HG03108 (cell line): ENCODE measurements around the gene FAIM2.
"Not testable (repeated sequence)": the region's sequence is repeated elsewhere in the genome, so short reads cannot be mapped to it uniquely, and the experiment has no call there.

Experiments used
- ATAC-seq: cut with Tn5 transposase; IDR thresholded peaks from one replicate; pipeline ENCODE4 v1.9.1; 2021; ENCODE audit warnings: moderate library complexity; ENCODE audit not compliant: unreplicated experiment

FAIM2 gene

GRCh38 chr12:49866859-49867569 is 36.7 kb downstream of the FAIM2 start:
- ATAC-seq = no peak

GRCh38 chr12:49865782-49866135 is 37.9 kb downstream of the FAIM2 start:
- ATAC-seq = no peak

- ATAC-seq = no peak
Observed at GRCh38 chr12:49865109-49865781, 38.5 kb downstream of the FAIM2 start.

GRCh38 chr12:49864798-49865090 is 39.0 kb downstream of the FAIM2 start:
- ATAC-seq = no peak

GRCh38 chr12:49863946-49864797 is 39.5 kb downstream of the FAIM2 start:
- ATAC-seq = no peak

GRCh38 chr12:49860921-49861320 is 42.8 kb downstream of the FAIM2 start:
- ATAC-seq = not testable (repeated sequence)

- ATAC-seq = not testable (repeated sequence)
Observed at GRCh38 chr12:49855890-49856289, 47.8 kb downstream of the FAIM2 start.

- ATAC-seq = no peak
Observed at GRCh38 chr12:49854976-49855375, 48.7 kb downstream of the FAIM2 start.

- no peak for ATAC-seq
Observed at GRCh38 chr12:49853671-49854070, 50.0 kb downstream of the FAIM2 start.

GRCh38 chr12:49847161-49847560 is 56.5 kb downstream of the FAIM2 start:
- ATAC-seq = no peak

- no peak for ATAC-seq
Observed at GRCh38 chr12:49846032-49846431, 57.7 kb downstream of the FAIM2 start.

- no peak for ATAC-seq
Observed at GRCh38 chr12:49843876-49844437, 59.7 kb downstream of the FAIM2 start.

- no peak for ATAC-seq
Observed at GRCh38 chr12:49843411-49843810, 60.3 kb downstream of the FAIM2 start.

GRCh38 chr12:49842519-49843352 is 61.0 kb downstream of the FAIM2 start, which contains the start of gene BCDIN3D:
Gene BCDIN3D (minus strand): TSS chr12:49843106. CDS start chr12:49843087, 19 bp downstream.
- peak; percentile 88 for ATAC-seq

- no peak for ATAC-seq
Observed at GRCh38 chr12:49838973-49839633, 64.6 kb downstream of the FAIM2 start.

- ATAC-seq = no peak
Observed at GRCh38 chr12:49832836-49833421, 70.8 kb downstream of the FAIM2 start.

GRCh38 chr12:49831717-49832116 is 72.0 kb downstream of the FAIM2 start:
- no peak for ATAC-seq

GRCh38 chr12:49828133-49829091 is 75.3 kb downstream of the FAIM2 start, which contains the start of gene NCKAP5L:
Gene NCKAP5L (minus strand): TSS chr12:49828413. CDS start chr12:49804044, 24,369 bp downstream.
- ATAC-seq = peak; percentile 86
